ENCODE results near the gene PJA2.

The PJA2 gene

GRCh38 chr5:109313127-109313526, 96.6 kb downstream of the PJA2 start:
- Histone ChIP-seq H3K4me1 (ENCODE audit: control insufficient read depth, insufficient read depth, low read length) (no peaks in the 10 kb centered on the region), H3K4me3 (ENCODE audit: insufficient read depth, low read depth, low read length) (no peak overlapping the region), H3K9me3 (ENCODE audit: control insufficient read depth, low read length) (no peaks in the 10 kb centered on the region), H3K27me3 (ENCODE audit: control insufficient read depth, insufficient read depth, low read length, poor library complexity, severe bottlenecking) (no peaks in the 10 kb centered on the region), H3K27ac (ENCODE audit: insufficient read depth, low read depth, low read length, poor library complexity, severe bottlenecking) (no peak overlapping the region), H3K36me3 (ENCODE audit: control insufficient read depth, insufficient read depth, low read length) (no peaks in the 10 kb centered on the region)
- 89 to 94% methylated on average over 2 of the region's 2 CpGs for WGBS, 2 experiments

DNA sequence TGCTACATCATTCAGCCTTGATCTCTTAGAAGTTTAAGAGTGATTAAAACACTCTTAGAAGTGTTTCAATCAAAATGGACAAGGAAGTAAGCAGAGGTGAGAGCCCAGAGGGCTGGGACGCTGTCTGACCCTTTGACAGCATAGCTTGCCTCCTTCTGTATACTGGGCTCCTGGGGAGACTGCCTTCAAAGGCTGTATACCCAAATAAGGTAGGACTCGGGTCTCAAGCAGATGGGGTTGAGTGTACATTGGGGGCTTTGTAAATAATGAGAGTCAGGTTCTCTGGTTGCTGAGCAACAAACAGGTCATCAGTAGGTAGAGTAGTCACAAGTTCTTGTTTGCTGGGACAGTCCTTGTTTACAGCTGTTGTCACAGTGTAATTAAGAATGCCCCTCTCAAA, 97.1 kb downstream of the PJA2 start:
- no peak overlapping the region for H3K27ac ChIP-seq (ENCODE audit: insufficient read depth, low read depth, low read length, poor library complexity, severe bottlenecking)
- H3K4me3 ChIP-seq (ENCODE audit: insufficient read depth, low read depth, low read length) = no peak overlapping the region
- H3K4me1 ChIP-seq (ENCODE audit: control insufficient read depth, insufficient read depth, low read length) = no peaks in the 10 kb centered on the region
- H3K27me3 ChIP-seq (ENCODE audit: control insufficient read depth, insufficient read depth, low read length, poor library complexity, severe bottlenecking) = no peaks in the 10 kb centered on the region
- H3K9me3 ChIP-seq (ENCODE audit: control insufficient read depth, low read length) = no peaks in the 10 kb centered on the region
- 61 to 71% methylated on average over 2 of the region's 2 CpGs for WGBS, 2 experiments
- H3K36me3 ChIP-seq (ENCODE audit: control insufficient read depth, insufficient read depth, low read length) = no peaks in the 10 kb centered on the region

GRCh38 chr5:109310315-109310714, 99.5 kb downstream of the PJA2 start:
- Histone ChIP-seq H3K27ac (ENCODE audit: insufficient read depth, low read depth, low read length, poor library complexity, severe bottlenecking) (no peak overlapping the region), H3K9me3 (ENCODE audit: control insufficient read depth, low read length) (no peaks in the 10 kb centered on the region), H3K27me3 (ENCODE audit: control insufficient read depth, insufficient read depth, low read length, poor library complexity, severe bottlenecking) (no peaks in the 10 kb centered on the region), H3K36me3 (ENCODE audit: control insufficient read depth, insufficient read depth, low read length) (no peaks in the 10 kb centered on the region), H3K4me1 (ENCODE audit: control insufficient read depth, insufficient read depth, low read length) (no peaks in the 10 kb centered on the region), H3K4me3 (ENCODE audit: insufficient read depth, low read depth, low read length) (no peak overlapping the region)
- WGBS, 2 experiments = 92 to 97% methylated on average over 3 of the region's 3 CpGs

DNA sequence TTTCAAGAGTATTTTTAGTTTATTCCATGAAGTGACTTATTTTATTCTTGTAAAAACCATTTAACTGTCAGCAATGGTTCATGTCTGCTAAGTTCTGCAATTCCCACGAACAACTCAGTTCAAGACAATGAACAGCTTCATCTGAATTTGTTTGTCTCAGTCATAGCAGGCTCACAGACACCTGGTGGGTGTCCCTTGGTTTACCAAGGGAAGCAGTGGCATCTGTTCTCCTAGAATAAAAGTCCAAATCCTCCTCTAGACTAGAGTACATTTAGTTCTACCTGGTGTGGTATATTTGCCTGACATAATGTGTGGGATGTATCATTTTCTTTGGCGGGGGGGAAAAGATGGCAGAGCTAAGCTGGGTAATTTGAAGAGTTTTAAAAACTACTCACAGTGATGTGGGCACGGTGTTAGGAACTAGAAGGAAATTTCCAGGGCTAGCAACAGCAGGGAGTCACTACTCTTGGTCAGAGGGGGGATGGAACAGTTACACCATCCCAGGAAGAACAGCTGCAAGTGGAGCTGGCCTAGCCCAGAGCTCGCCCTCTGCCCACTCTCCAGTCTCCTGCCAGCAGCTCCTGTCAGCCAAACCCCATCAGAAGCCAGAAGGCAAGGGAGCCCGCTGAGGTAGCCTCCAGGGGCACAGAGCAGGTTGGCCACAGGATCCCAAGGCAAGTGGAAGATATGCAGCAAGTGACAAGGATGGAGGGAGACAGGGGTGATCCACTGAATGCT, 100.3 kb downstream of the PJA2 start:
- Histone ChIP-seq H3K4me3 (ENCODE audit: insufficient read depth, low read depth, low read length) (no peak overlapping the region), H3K4me1 (ENCODE audit: control insufficient read depth, insufficient read depth, low read length) (no peaks in the 10 kb centered on the region), H3K27ac (ENCODE audit: insufficient read depth, low read depth, low read length, poor library complexity, severe bottlenecking) (no peak overlapping the region), H3K9me3 (ENCODE audit: control insufficient read depth, low read length) (no peaks in the 10 kb centered on the region), H3K27me3 (ENCODE audit: control insufficient read depth, insufficient read depth, low read length, poor library complexity, severe bottlenecking) (no peaks in the 10 kb centered on the region), H3K36me3 (ENCODE audit: control insufficient read depth, insufficient read depth, low read length) (no peaks in the 10 kb centered on the region)
- 81 to 89% methylated on average over 5 of the region's 5 CpGs for WGBS, 2 experiments

- Histone ChIP-seq H3K4me1 (ENCODE audit: control insufficient read depth, insufficient read depth, low read length) (no peaks in the 10 kb centered on the region), H3K9me3 (ENCODE audit: control insufficient read depth, low read length) (no peaks in the 10 kb centered on the region), H3K36me3 (ENCODE audit: control insufficient read depth, insufficient read depth, low read length) (no peaks in the 10 kb centered on the region), H3K27me3 (ENCODE audit: control insufficient read depth, insufficient read depth, low read length, poor library complexity, severe bottlenecking) (no peaks in the 10 kb centered on the region), H3K4me3 (ENCODE audit: insufficient read depth, low read depth, low read length) (no peak overlapping the region), H3K27ac (ENCODE audit: insufficient read depth, low read depth, low read length, poor library complexity, severe bottlenecking) (no peak overlapping the region)
- 95 to 96% methylated on average over 3 of the region's 3 CpGs for WGBS, 2 experiments
These were observed 101.8 kb downstream of the PJA2 start for GRCh38 chr5:109307951-109308350.

DNA sequence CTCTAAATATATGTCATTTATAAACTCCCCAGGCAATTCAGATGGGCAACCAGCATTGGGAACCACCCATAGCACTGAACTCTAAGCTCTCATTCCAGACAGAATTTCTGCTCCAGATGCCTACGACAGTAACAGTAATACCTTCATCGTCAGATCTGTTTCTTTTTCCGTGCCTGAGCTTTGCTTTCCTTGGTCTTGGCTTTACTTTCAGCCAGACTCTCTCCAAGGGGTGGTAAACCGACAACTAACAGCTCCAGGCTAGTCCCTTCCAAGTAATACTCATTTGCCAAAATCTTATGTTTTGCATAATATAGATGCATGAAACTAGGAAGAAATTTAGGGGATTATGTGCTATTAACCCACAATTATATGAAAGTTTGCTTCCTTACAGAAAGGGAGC, 102.3 kb downstream of the PJA2 start:
- H3K9me3 ChIP-seq (ENCODE audit: control insufficient read depth, low read length) = no peaks in the 10 kb centered on the region
- no peak overlapping the region for H3K4me3 ChIP-seq (ENCODE audit: insufficient read depth, low read depth, low read length)
- 91 to 95% methylated on average over 4 of the region's 4 CpGs for WGBS, 2 experiments
- no peak overlapping the region for H3K27ac ChIP-seq (ENCODE audit: insufficient read depth, low read depth, low read length, poor library complexity, severe bottlenecking)
- H3K27me3 ChIP-seq (ENCODE audit: control insufficient read depth, insufficient read depth, low read length, poor library complexity, severe bottlenecking) = no peaks in the 10 kb centered on the region
- no peaks in the 10 kb centered on the region for H3K36me3 ChIP-seq (ENCODE audit: control insufficient read depth, insufficient read depth, low read length)
- no peaks in the 10 kb centered on the region for H3K4me1 ChIP-seq (ENCODE audit: control insufficient read depth, insufficient read depth, low read length)

DNA sequence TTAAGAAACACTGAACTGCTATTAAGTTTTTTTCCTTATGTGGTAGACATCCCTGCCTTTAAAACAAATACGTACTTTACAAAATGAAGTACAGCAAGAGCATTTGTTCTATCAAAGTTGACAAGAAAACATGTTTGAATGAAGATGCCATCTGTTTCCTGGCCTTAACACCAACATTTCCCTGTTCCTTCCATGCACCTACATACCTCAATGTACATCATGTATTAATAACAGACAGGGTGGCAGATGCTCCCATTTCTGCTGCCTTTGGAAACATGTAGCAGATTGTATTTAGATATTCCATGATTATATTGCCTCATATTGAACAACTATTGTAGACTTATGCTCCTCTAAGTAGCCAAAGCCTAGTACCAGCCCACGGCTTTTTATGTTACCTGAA, 104.4 kb downstream of the PJA2 start:
- Histone ChIP-seq H3K27me3 (ENCODE audit: control insufficient read depth, insufficient read depth, low read length, poor library complexity, severe bottlenecking) (no peaks in the 10 kb centered on the region), H3K4me1 (ENCODE audit: control insufficient read depth, insufficient read depth, low read length) (no peaks in the 10 kb centered on the region), H3K27ac (ENCODE audit: insufficient read depth, low read depth, low read length, poor library complexity, severe bottlenecking) (no peak overlapping the region), H3K4me3 (ENCODE audit: insufficient read depth, low read depth, low read length) (no peak overlapping the region), H3K9me3 (ENCODE audit: control insufficient read depth, low read length) (no peaks in the 10 kb centered on the region), H3K36me3 (ENCODE audit: control insufficient read depth, insufficient read depth, low read length) (no peaks in the 10 kb centered on the region)
- WGBS, 2 experiments = 90 to 92% methylated on average over 2 of the region's 2 CpGs

DNA sequence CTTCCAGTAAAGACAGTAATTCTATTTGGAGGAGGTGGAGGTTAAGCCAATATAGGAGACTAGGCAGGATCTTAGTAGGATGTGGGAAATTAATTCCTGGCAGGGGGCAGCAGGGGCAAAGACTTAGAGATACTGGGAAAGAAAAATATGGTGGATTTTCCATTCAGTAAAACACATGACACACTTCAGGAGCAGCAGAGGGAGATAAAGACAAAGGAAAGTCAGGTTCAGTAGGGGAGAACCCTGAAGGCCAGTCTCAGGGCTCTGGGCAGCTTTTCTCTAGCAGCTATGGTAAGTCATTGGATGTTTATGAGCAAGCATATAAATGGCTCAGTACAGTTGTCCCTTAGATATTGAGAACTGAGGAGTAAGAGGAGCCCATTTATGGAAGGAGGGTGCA, 105.5 kb downstream of the PJA2 start:
- no peak overlapping the region for H3K27ac ChIP-seq (ENCODE audit: insufficient read depth, low read depth, low read length, poor library complexity, severe bottlenecking)
- H3K36me3 ChIP-seq (ENCODE audit: control insufficient read depth, insufficient read depth, low read length) = no peaks in the 10 kb centered on the region
- H3K4me1 ChIP-seq (ENCODE audit: control insufficient read depth, insufficient read depth, low read length) = no peaks in the 10 kb centered on the region

GRCh38 chr5:109300367-109300766, 109.4 kb downstream of the PJA2 start:
- Histone ChIP-seq H3K4me3 (ENCODE audit: insufficient read depth, low read depth, low read length) (no peak overlapping the region), H3K4me1 (ENCODE audit: control insufficient read depth, insufficient read depth, low read length) (no peaks in the 10 kb centered on the region), H3K27ac (ENCODE audit: insufficient read depth, low read depth, low read length, poor library complexity, severe bottlenecking) (no peak overlapping the region), H3K36me3 (ENCODE audit: control insufficient read depth, insufficient read depth, low read length) (no peaks in the 10 kb centered on the region), H3K9me3 (ENCODE audit: control insufficient read depth, low read length) (no peaks in the 10 kb centered on the region), H3K27me3 (ENCODE audit: control insufficient read depth, insufficient read depth, low read length, poor library complexity, severe bottlenecking) (no peaks in the 10 kb centered on the region)
- 92 to 94% methylated on average over 2 of the region's 2 CpGs for WGBS, 2 experiments

More for the DNA sequence above, 105.5 kb downstream of the PJA2 start:
- no peaks in the 10 kb centered on the region for H3K9me3 ChIP-seq (ENCODE audit: control insufficient read depth, low read length)
- H3K27me3 ChIP-seq (ENCODE audit: control insufficient read depth, insufficient read depth, low read length, poor library complexity, severe bottlenecking) = no peaks in the 10 kb centered on the region
- H3K4me3 ChIP-seq (ENCODE audit: insufficient read depth, low read depth, low read length) = no peak overlapping the region

- no peak overlapping the region for H3K4me3 ChIP-seq (ENCODE audit: insufficient read depth, low read depth, low read length)
- no peak overlapping the region for H3K27ac ChIP-seq (ENCODE audit: insufficient read depth, low read depth, low read length, poor library complexity, severe bottlenecking)
- no peaks in the 10 kb centered on the region for H3K9me3 ChIP-seq (ENCODE audit: control insufficient read depth, low read length)
- WGBS, 2 experiments = 92 to 94% methylated on average over 6 of the region's 6 CpGs
- no peaks in the 10 kb centered on the region for H3K36me3 ChIP-seq (ENCODE audit: control insufficient read depth, insufficient read depth, low read length)
- H3K27me3 ChIP-seq (ENCODE audit: control insufficient read depth, insufficient read depth, low read length, poor library complexity, severe bottlenecking) = no peaks in the 10 kb centered on the region
- no peaks in the 10 kb centered on the region for H3K4me1 ChIP-seq (ENCODE audit: control insufficient read depth, insufficient read depth, low read length)
These were observed 110.2 kb downstream of the PJA2 start for GRCh38 chr5:109299557-109299956.

DNA sequence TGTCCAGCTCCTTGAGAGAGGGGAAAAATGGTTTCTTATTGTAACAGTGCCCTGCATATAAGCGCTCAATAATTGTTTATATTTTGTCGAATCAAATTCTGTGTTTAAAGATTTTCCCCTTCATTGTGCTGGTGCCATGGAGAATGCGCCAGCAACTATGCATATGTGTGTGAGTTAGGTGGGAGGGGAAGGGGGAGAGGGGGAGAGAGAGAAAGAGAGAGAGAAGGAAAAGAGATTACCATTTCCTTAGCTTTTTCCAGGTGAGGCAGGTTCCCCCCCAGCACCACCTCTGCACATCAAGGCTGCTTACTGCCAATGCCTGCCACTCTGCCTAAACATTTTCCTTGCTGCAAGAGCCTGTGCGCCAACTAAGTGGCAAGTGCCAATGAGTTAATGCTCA, 111.0 kb downstream of the PJA2 start:
- Histone ChIP-seq H3K9me3 (ENCODE audit: control insufficient read depth, low read length) (no peaks in the 10 kb centered on the region), H3K27me3 (ENCODE audit: control insufficient read depth, insufficient read depth, low read length, poor library complexity, severe bottlenecking) (no peaks in the 10 kb centered on the region), H3K36me3 (ENCODE audit: control insufficient read depth, insufficient read depth, low read length) (no peaks in the 10 kb centered on the region), H3K4me1 (ENCODE audit: control insufficient read depth, insufficient read depth, low read length) (no peaks in the 10 kb centered on the region), H3K4me3 (ENCODE audit: insufficient read depth, low read depth, low read length) (no peak overlapping the region), H3K27ac (ENCODE audit: insufficient read depth, low read depth, low read length, poor library complexity, severe bottlenecking) (no peak overlapping the region)
- WGBS, 2 experiments = 73 to 76% methylated on average over 4 of the region's 4 CpGs

Measured in ectodermal cell (in vitro differentiated cells).